ENCODE measurements around the gene PTPN13. TPM values are rescaled to one million over a fixed set of nuclear protein-coding genes. Genes with fewer than 3 reads are reported as not detected.
"Not testable (repeated sequence)": the region's sequence is repeated elsewhere in the genome, so short reads cannot be mapped to it uniquely, and the experiment has no call there.

PTPN13 gene
- total RNA-seq, 1 experiment from 2014 or later = 12.5 TPM

DNA sequence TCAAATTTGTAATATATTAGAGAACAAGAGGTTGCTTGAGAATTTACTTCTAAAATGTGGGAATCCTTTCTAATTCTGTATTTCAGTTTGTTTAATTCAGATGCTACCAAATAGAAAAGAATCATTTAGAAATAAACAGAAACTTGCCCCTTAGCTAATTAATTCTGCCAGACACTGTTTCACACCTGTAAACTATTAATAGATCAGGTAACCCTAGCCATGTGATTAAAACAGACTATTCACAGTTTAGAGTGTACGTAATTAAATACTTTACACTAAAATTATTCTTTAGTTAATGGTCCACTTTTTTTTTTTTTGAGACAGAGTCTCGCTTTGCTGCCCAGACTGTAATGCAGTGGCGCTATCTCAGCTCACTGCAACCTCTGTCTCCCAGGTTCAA, 124.0 kb downstream of the PTPN13 start:
- intact Hi-C loops (cut with micrococcal nuclease; ENCODE audit: unreplicated experiment) = no loop called here
- DNase-seq (ENCODE audit: low read depth, low spot score) (no peak), ATAC-seq (no peak)
- H3K4me1 ChIP-seq (ENCODE audit: control insufficient read depth, insufficient read depth, low read length) = no peaks in the 10 kb centered on the region
- H3K27me3 ChIP-seq (ENCODE audit: control insufficient read depth, insufficient read depth, low read length) = no peaks in the 10 kb centered on the region
- BruUV-seq (replicated peaks) = no TSS peak
- H3K9me3 ChIP-seq (ENCODE audit: control insufficient read depth, insufficient read depth, low read depth, low read length) = no peaks in the 10 kb centered on the region
- H3K36me3 ChIP-seq (ENCODE audit: control insufficient read depth, insufficient read depth, low read length) = no peaks in the 10 kb centered on the region
- no peak overlapping the region for H3K4me3 ChIP-seq (ENCODE audit: low read depth in 2 of 2, low read length in 2 of 2)
- POLR2A ChIA-PET = interaction anchor here (0.5 kb wide), 1 partner anchor 121 kb away, joined by 4 read pairs; no protein-coding TSS in a partner anchor
- H3K27ac ChIP-seq (ENCODE audit: low read length) = no peak overlapping the region
- CTCF ChIA-PET = no interaction called here
- no peak for TF ChIP-seq SIN3A (IDR thresholded peaks at IDR 0.05; ENCODE audit: borderline replicate concordance, insufficient read depth, low read depth, low read length)
- TF ChIP-seq, protein P1, sequence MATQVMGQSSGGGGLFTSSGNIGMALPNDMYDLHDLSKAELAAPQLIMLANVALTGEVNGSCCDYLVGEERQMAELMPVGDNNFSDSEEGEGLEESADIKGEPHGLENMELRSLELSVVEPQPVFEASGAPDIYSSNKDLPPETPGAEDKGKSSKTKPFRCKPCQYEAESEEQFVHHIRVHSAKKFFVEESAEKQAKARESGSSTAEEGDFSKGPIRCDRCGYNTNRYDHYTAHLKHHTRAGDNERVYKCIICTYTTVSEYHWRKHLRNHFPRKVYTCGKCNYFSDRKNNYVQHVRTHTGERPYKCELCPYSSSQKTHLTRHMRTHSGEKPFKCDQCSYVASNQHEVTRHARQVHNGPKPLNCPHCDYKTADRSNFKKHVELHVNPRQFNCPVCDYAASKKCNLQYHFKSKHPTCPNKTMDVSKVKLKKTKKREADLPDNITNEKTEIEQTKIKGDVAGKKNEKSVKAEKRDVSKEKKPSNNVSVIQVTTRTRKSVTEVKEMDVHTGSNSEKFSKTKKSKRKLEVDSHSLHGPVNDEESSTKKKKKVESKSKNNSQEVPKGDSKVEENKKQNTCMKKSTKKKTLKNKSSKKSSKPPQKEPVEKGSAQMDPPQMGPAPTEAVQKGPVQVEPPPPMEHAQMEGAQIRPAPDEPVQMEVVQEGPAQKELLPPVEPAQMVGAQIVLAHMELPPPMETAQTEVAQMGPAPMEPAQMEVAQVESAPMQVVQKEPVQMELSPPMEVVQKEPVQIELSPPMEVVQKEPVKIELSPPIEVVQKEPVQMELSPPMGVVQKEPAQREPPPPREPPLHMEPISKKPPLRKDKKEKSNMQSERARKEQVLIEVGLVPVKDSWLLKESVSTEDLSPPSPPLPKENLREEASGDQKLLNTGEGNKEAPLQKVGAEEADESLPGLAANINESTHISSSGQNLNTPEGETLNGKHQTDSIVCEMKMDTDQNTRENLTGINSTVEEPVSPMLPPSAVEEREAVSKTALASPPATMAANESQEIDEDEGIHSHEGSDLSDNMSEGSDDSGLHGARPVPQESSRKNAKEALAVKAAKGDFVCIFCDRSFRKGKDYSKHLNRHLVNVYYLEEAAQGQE (IDR thresholded peaks at IDR 0.05; ENCODE audit: insufficient read depth in 1 of 2, low read depth in 2 of 2, low read length in 1 of 2) = no peak
- no peak for TF ChIP-seq POLR2AphosphoS5 (IDR thresholded peaks at IDR 0.05; ENCODE audit: low read depth, low read length)
- TF ChIP-seq, protein P2, sequence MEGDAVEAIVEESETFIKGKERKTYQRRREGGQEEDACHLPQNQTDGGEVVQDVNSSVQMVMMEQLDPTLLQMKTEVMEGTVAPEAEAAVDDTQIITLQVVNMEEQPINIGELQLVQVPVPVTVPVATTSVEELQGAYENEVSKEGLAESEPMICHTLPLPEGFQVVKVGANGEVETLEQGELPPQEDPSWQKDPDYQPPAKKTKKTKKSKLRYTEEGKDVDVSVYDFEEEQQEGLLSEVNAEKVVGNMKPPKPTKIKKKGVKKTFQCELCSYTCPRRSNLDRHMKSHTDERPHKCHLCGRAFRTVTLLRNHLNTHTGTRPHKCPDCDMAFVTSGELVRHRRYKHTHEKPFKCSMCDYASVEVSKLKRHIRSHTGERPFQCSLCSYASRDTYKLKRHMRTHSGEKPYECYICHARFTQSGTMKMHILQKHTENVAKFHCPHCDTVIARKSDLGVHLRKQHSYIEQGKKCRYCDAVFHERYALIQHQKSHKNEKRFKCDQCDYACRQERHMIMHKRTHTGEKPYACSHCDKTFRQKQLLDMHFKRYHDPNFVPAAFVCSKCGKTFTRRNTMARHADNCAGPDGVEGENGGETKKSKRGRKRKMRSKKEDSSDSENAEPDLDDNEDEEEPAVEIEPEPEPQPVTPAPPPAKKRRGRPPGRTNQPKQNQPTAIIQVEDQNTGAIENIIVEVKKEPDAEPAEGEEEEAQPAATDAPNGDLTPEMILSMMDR (IDR thresholded peaks at IDR 0.05) = no peak
- no peak for TF ChIP-seq TCF7L2 (IDR thresholded peaks at IDR 0.05; ENCODE audit: low read depth, low read length)
- in situ Hi-C loops (cut with HindIII; ENCODE audit: low pct_unique_long_range_greater_than_20kb, low sequenced_read_pairs) = no loop called here

DNA sequence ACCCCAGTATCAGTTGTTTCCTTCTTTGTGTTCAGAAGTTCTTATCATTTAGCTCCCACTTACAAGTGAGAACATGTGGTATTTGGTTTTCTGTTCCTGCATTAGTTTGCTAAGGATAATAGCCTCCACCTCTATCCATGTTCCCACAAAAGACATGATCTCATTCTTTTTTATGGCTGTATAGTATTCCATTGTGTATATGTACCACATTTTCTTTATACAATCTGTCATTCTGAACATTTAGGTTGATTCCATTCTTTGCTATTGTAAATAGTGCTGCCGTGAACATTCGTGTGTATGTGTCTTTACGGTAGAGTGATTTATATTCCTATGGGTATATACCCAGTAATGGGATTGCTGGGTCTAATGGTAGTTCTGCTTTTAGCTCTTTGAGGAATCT, 125.0 kb downstream of the PTPN13 start:
- H3K4me3 ChIP-seq (ENCODE audit: low read depth in 2 of 2, low read length in 2 of 2); H3K36me3 ChIP-seq (ENCODE audit: control insufficient read depth, insufficient read depth, low read length); H3K27me3 ChIP-seq (ENCODE audit: control insufficient read depth, insufficient read depth, low read length); DNase-seq (ENCODE audit: low read depth, low spot score); ATAC-seq; H3K27ac ChIP-seq (ENCODE audit: low read length); H3K4me1 ChIP-seq (ENCODE audit: control insufficient read depth, insufficient read depth, low read length); BruUV-seq (replicated peaks); CTCF ChIA-PET; in situ Hi-C loops (cut with HindIII; ENCODE audit: low pct_unique_long_range_greater_than_20kb, low sequenced_read_pairs); intact Hi-C loops (cut with micrococcal nuclease; ENCODE audit: unreplicated experiment); H3K9me3 ChIP-seq (ENCODE audit: control insufficient read depth, insufficient read depth, low read depth, low read length); POLR2A ChIA-PET: not testable (repeated sequence)

DNA sequence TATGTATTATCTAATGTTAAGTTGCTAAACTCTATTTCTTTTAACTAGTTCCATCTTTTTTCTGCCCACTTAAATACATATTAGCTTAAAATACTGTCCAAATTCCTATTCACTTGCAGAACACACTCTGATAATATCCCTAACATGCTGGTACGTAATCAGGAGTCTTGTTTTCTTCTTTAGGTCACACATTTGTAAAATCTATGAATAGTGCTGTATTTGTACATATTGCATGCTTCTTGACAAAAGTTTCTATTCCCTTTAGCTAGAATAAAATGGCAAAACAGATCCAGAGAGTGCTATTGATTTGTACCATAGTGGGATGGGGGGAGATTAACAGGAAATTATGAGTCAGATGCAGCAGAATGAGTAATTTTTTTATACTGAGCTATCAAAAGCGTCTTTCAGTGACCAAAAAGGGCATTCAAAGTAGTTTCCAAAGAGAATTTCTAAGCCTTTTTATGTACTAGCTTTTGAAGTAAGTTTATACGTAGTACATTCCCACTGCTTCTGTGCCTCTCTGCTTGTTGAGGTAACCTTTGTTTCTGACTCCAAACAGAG, 126.5 kb downstream of the PTPN13 start:
- ChIA-PET CTCF (no interaction called here), POLR2A (interaction anchor here (0.7 kb wide), 1 partner anchor 44 kb away, joined by 19 read pairs; no protein-coding TSS in a partner anchor)
- in situ Hi-C loops (cut with HindIII; ENCODE audit: low pct_unique_long_range_greater_than_20kb, low sequenced_read_pairs) (no loop called here), intact Hi-C loops (cut with micrococcal nuclease; ENCODE audit: unreplicated experiment) (no loop called here)
- TF ChIP-seq SIN3A (IDR thresholded peaks at IDR 0.05; ENCODE audit: borderline replicate concordance, insufficient read depth, low read depth, low read length) = no peak
- TF ChIP-seq POLR2AphosphoS5 (IDR thresholded peaks at IDR 0.05; ENCODE audit: low read depth, low read length) = no peak
- TF ChIP-seq, protein P2 (IDR thresholded peaks at IDR 0.05) = no peak
- TF ChIP-seq, protein P1 (IDR thresholded peaks at IDR 0.05; ENCODE audit: insufficient read depth in 1 of 2, low read depth in 2 of 2, low read length in 1 of 2) = no peak
- TF ChIP-seq TCF7L2 (IDR thresholded peaks at IDR 0.05; ENCODE audit: low read depth, low read length) = no peak
- Histone ChIP-seq H3K27ac (ENCODE audit: low read length) (no peak overlapping the region), H3K9me3 (ENCODE audit: control insufficient read depth, insufficient read depth, low read depth, low read length) (no peaks in the 10 kb centered on the region), H3K27me3 (ENCODE audit: control insufficient read depth, insufficient read depth, low read length) (no peaks in the 10 kb centered on the region), H3K4me1 (ENCODE audit: control insufficient read depth, insufficient read depth, low read length) (no peaks in the 10 kb centered on the region), H3K36me3 (ENCODE audit: control insufficient read depth, insufficient read depth, low read length) (no peaks in the 10 kb centered on the region), H3K4me3 (ENCODE audit: low read depth in 2 of 2, low read length in 2 of 2) (no peak overlapping the region)
- DNase-seq (ENCODE audit: low read depth, low spot score) (no peak), ATAC-seq (no peak)
- no TSS peak for BruUV-seq (replicated peaks)

Measured in Panc1 (cell line).